Measurements from ENCODE around the gene SH3GLB1.

SH3GLB1 gene

DNA sequence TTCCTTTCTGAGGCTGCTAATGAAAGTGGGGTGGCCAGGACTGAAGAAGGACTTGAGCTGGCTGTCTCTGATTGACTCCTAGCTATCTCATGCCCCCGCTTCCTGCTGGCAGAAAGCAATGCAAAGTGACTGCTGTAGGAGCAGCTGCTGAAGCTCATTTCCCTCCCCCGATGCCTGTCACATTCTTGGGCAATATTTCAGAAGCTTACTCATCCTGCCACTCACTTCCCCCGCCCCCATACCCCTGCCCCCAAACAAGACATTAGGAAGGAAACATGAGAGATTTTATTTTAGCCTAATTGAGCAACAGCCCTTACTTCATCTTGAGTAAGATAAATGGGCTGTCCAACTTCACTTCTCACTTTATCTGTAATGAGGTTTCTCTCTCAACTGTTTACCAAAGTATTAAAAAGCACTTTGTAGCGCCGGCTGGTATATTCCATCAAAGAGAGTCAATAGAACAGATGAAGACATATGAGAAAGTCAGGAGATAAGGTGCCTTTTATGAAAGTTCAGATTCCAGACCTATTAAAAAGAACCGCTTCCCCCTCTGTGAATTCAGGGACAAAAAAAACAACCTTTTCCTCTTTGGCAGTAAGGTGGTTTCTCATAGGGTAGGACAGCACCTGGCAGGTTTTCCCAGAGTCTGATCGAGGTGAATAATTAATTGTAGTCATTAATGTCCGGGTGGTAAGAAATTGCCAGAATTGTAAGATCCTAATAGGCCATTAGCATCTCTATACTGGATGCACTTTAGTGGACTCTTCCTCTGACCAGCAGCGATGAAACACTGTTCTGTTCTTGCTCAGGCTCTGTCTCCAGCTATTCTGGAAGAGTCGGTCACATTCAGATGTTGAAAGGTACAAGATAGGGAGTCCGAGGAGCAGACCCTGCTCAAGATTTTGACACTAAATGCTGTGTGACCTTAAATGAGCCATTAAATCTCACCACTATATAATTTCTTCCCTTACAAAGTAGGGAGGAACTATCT, 70.2 kb downstream of the SH3GLB1 start:
- peak; percentile 38 for DNase-seq

- DNase-seq, result no peak
Measured at GRCh38 chr1:86775395-86775794, 71.0 kb downstream of the SH3GLB1 start.

DNA sequence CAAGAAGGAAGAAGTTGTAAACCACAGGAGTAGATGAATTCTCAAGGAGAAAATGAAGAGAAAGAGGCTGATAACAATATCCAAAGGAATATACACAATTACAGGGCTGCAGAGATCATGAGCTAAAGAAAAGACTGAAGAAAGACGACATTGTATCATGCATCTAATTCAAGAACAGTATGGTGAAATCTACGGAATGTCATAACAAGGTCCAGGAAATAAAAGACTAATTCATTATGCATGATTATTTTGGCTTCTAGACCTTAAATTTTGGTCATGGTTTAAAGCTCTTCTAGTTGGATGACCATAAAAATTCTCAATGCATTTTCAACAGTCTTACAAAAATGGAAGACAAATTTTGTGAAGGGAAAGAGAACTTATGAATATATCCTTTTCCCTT, 71.7 kb downstream of the SH3GLB1 start:
- DNase-seq, result no peak

DNA sequence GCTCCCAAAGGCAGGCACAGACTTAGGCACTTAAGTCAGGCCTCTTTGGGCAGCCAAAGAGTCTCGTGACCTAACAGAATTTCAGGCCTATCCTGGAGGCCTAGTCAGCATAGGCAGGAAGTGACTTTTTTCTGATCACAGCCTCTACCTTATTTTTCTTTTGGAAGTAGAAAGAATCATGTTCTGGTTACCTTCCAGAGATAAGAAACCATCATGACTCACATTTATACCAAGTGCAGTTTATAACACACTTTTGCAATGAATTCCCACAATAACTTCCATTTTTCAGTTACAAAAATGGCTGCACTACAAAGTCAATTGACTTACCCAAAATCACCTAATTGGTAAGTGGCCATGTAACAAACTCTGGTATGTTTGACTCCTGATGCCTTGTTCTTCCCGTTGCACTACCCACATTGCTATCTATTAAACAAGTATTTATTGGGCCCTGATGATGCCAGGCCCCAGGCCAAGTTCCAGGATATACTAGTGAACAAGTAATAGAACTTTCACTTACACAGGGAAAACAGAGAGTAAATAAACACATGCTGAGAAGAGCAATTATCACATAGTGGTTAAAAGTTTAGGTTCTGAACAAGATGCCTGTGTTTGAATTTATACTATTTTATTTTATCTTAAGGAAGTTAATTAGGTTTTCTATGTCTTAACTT, 74.3 kb downstream of the SH3GLB1 start:
- DNase-seq, result no peak

DNA sequence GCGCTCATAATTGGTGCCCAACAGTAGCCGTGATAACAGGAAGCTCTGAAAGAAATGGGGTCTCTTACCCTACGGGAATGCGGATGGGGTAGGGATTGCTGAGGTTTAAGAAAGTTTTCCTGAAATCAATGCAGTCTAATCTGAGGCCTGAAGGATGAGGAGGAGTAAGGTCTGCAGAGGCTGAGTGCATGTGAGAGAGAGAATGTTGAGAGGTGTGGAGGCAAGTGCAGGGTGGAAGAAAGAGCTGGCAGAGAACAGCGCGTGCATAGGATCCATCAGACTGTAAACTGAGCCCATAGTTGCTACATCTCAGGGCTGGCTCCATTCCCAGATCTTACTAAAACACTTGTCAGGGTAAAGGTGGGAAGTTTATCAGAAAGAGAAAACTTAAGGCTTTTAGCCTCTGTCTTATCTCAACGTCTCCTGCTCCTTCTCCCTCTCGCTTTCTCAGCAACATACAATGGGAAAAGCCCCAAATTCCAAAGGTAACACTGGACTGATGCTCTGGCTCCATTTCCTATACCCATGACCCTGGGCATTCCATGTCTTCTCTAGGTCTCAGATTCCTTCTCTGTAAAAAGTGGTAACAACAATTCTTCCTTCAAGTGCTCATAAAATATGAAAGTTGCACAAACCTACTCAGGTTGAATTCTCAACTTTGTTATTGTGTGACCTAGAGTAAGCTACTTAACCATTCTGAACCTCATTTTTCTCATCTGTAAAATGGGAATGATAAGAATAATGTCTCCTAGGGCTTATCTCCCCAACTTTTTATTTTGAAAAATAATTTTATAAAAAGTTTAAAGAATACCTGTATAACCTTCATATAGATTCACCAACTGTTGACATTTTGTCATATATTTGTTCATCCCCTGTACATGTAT, 75.2 kb downstream of the SH3GLB1 start:
- DNase-seq, result no peak

- no peak for DNase-seq
Measured at GRCh38 chr1:86782482-86782881, 78.1 kb downstream of the SH3GLB1 start.

DNA sequence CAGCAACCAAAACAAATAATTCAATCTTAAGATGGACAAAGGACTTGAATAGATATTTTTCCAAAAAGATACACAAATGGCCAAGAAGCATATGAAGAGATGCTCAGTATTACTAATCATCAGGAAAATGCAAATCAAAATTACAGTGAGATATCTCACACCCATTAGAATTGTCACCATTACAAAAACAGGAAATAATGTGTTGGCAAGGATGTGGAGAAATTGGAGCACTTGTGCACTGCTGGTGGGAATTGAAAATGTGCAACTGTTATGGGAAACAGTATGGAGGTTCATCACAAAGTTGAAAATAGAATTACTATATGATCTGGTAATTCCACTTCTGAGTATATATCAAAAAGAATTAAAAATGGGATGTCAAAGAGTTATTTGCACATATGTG, 83.2 kb downstream of the SH3GLB1 start:
- no peak for DNase-seq

DNA sequence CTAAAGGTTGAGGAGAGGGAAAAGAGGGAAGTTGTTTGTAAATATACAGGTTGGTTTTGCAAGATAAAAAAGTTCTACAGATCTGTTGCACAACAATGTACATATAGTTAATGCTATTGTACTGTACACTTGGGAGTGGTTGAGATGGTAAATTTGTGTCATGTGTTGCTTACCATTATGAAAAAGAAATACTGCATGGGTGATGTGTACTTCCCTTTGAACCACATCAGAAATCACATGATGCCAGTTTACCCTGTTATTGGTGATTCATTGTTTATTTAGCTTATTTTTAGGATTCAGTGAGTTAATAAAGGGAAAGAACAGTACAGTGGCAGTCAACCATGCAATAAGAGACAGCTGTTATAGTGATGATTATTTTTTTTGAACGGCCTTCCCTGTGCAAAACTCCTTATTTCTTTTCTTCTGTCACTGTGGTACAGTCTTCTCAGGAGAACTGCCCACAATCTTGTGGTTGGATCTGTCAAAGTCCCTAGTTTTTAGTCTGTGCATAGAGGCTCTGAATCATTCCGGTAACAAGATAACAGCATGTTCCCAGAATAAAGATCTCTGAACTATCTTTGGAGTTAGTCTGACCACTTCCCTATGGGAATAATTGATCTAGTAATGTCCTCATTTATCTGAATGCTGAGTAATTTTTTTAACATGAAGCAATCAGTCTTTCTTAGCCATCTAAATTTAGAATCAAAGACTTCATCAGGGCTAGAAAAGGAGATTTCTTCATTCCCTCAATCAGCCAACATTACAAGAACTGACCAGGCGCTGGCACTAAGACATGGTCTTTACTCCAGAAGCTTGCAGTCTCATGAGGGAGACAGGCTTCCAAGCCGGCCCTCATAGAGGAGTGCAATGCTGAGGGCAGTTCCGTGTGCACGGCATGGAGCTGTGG, 84.2 kb downstream of the SH3GLB1 start:
- no peak for DNase-seq

DNA sequence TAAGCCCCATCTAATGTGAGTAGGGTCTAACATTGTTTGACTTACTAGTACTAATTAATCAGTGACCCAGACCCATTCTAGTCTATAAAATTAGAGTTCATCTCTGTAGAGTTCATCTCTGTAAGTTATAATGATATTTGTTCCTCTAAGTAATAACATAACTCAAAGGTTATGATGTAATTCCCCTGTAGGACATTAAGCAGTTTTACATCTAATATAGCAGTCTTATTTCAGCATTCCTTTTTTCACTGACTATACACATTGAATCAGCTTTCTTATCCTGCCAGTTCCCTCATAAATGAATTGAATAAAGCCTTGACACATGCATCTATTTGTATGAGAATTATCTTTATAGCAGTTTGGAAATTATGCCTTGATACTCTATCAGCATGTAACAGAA, 90.9 kb downstream of the SH3GLB1 start:
- no peak for DNase-seq
